ENCODE results near the gene NAALADL2.

Gene NAALADL2

GRCh38 chr3:175818811-175819464 lies 959.8 kb downstream of the NAALADL2 start:
- TF ChIP-seq CTCF (IDR thresholded peaks at IDR 0.05) = no peak

GRCh38 chr3:175826759-175827158 lies 967.6 kb downstream of the NAALADL2 start:
- TF ChIP-seq CTCF (IDR thresholded peaks at IDR 0.05) = no peak

GRCh38 chr3:175836617-175837016 lies 977.5 kb downstream of the NAALADL2 start:
- TF ChIP-seq CTCF (IDR thresholded peaks at IDR 0.05) = no peak

GRCh38 chr3:175837962-175838361 lies 978.8 kb downstream of the NAALADL2 start:
- TF ChIP-seq CTCF (IDR thresholded peaks at IDR 0.05) = no peak

GRCh38 chr3:175839366-175840005 lies 980.4 kb downstream of the NAALADL2 start:
- no peak for TF ChIP-seq CTCF (IDR thresholded peaks at IDR 0.05)

GRCh38 chr3:175851541-175851940 lies 992.4 kb downstream of the NAALADL2 start:
- no peak for TF ChIP-seq CTCF (IDR thresholded peaks at IDR 0.05)

- no peak for TF ChIP-seq CTCF (IDR thresholded peaks at IDR 0.05)
These were observed 993.4 kb downstream of the NAALADL2 start for GRCh38 chr3:175852560-175852959.
